Measurements from ENCODE around the gene NMNAT3.

The NMNAT3 gene

DNA sequence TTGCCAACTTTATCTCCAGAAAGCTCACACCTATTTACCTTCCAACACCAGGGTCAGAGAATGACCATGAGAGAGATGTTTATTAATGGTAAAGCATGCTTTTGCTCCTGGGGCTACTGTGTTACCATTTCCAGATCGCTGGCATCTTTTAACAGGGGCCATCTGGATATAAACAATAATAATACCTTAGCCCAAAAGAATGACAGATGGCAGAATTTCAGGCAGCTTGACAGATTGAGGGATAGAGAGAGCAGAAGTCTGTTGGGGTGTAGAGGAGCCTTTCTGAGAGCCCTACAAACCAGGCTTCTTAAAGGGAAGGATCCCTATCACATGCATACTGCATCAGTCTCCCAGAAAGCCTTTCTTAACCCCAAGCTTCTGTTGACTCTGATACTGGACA is 156.0 kb downstream of the NMNAT3 start:
- H3K27ac ChIP-seq (ENCODE audit: low read length) = no peak overlapping the region
- TF ChIP-seq, protein P1, sequence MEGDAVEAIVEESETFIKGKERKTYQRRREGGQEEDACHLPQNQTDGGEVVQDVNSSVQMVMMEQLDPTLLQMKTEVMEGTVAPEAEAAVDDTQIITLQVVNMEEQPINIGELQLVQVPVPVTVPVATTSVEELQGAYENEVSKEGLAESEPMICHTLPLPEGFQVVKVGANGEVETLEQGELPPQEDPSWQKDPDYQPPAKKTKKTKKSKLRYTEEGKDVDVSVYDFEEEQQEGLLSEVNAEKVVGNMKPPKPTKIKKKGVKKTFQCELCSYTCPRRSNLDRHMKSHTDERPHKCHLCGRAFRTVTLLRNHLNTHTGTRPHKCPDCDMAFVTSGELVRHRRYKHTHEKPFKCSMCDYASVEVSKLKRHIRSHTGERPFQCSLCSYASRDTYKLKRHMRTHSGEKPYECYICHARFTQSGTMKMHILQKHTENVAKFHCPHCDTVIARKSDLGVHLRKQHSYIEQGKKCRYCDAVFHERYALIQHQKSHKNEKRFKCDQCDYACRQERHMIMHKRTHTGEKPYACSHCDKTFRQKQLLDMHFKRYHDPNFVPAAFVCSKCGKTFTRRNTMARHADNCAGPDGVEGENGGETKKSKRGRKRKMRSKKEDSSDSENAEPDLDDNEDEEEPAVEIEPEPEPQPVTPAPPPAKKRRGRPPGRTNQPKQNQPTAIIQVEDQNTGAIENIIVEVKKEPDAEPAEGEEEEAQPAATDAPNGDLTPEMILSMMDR (IDR thresholded peaks at IDR 0.05; ENCODE audit: low read depth, low read length) = no peak
- TF ChIP-seq EZH2phosphoT487 (IDR thresholded peaks at IDR 0.05; ENCODE audit: low read depth) = no peak
- peaks cover 1% of the 10 kb centered on the region; the same call in 1 of the 2 replicates for H3K27me3 ChIP-seq (ENCODE audit: low read depth, low read length)
- no peak overlapping the region for H2AFZ ChIP-seq (ENCODE audit: low read depth, low read length)
- H3K79me2 ChIP-seq (ENCODE audit: low read length) = no peaks in the 10 kb centered on the region
- H4K20me1 ChIP-seq (ENCODE audit: insufficient read depth, low read length) = no peaks in the 10 kb centered on the region
- H3K9me3 ChIP-seq (ENCODE audit: insufficient read depth, low read length) = no peaks in the 10 kb centered on the region
- no peak overlapping the region for H3K4me3 ChIP-seq (ENCODE audit: low read length)
- H3K36me3 ChIP-seq (replicated peaks; ENCODE audit: low read depth, low read length) = no peaks in the 10 kb centered on the region
- no peaks in the 10 kb centered on the region for H3K4me1 ChIP-seq (ENCODE audit: low read length)
- no peak overlapping the region for H3K4me2 ChIP-seq (ENCODE audit: low read length)
- no peak overlapping the region for H3K9ac ChIP-seq (ENCODE audit: low read length)

DNA sequence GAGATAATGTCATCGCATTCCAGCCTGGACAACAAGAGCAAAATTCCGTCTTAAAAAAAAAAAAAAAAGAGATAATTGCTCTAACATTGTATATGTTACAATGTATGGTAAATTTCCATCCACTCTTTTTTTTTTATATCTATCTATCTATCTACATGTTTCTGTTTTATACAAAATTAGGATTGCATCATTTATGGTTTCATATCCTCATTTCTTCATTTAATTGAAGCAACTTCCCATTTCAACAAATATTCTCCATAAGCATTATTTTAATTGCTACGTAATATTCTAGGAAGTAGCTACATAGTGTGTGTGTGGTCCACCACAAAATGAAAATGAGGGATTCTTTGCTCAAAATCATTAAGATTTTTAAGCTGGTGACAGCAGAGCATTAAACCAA is 156.6 kb downstream of the NMNAT3 start:
- Histone ChIP-seq H2AFZ (ENCODE audit: low read depth, low read length) (no peak overlapping the region), H3K27ac (ENCODE audit: low read length) (no peak overlapping the region), H3K9me3 (ENCODE audit: insufficient read depth, low read length) (no peaks in the 10 kb centered on the region), H3K4me3 (ENCODE audit: low read length) (no peak overlapping the region), H3K27me3 (ENCODE audit: low read depth, low read length) (peaks cover 4% of the 10 kb centered on the region; the same call in 1 of the 2 replicates), H3K9ac (ENCODE audit: low read length) (no peak overlapping the region), H3K4me1 (ENCODE audit: low read length) (no peaks in the 10 kb centered on the region), H3K79me2 (ENCODE audit: low read length) (no peaks in the 10 kb centered on the region), H4K20me1 (ENCODE audit: insufficient read depth, low read length) (no peaks in the 10 kb centered on the region), H3K36me3 (replicated peaks; ENCODE audit: low read depth, low read length) (no peaks in the 10 kb centered on the region), H3K4me2 (ENCODE audit: low read length) (no peak overlapping the region)
- TF ChIP-seq, protein P1 (IDR thresholded peaks at IDR 0.05; ENCODE audit: low read depth, low read length) = no peak
- TF ChIP-seq EZH2phosphoT487 (IDR thresholded peaks at IDR 0.05; ENCODE audit: low read depth) = no peak

DNA sequence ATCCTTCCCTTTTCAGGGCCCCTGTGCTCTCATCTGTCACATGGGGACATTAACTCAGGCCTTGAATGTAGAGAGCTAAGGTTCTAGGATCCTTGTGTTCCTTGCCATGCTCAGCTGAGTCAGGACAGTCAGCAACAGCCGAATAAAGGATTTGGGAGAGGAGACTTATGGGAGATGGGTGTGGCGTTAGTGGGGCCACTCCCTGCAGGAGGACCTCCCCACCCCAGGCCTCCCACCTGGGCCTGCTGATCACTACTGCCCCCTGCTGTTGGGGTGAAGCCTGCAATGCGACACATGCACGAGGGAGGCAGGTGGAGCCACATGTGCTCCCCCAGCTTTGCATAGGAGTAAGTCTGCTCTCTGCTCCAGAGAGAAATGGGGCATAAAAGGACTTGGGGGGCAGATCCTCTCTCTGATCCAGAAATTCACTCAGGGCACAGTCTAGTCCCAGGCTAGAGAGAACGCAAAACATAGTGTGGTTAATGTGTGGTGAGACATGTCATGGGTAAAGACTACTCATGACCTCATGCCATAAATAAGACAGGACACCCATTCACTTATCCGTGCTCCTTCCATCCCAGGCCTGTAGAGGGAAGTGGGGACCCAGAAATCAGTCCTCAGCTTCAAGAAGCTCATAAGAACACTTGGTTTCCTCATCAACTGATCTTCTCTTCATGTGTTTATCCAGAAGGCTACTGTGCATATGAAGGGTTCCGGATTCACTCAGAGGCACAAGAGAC is 157.6 kb downstream of the NMNAT3 start:
- no peaks in the 10 kb centered on the region for H3K9me3 ChIP-seq (ENCODE audit: insufficient read depth, low read length)
- H3K36me3 ChIP-seq (replicated peaks; ENCODE audit: low read depth, low read length) = no peaks in the 10 kb centered on the region
- H3K79me2 ChIP-seq (ENCODE audit: low read length) = no peaks in the 10 kb centered on the region
- peaks cover 4% of the 10 kb centered on the region; the same call in 1 of the 2 replicates for H3K27me3 ChIP-seq (ENCODE audit: low read depth, low read length)
- H4K20me1 ChIP-seq (ENCODE audit: insufficient read depth, low read length) = no peaks in the 10 kb centered on the region
- TF ChIP-seq, protein P1 (IDR thresholded peaks at IDR 0.05; ENCODE audit: low read depth, low read length) = peak; percentile 42
- TF ChIP-seq EZH2phosphoT487 (IDR thresholded peaks at IDR 0.05; ENCODE audit: low read depth) = no peak
- no peak overlapping the region for H3K9ac ChIP-seq (ENCODE audit: low read length)
- H3K4me2 ChIP-seq (ENCODE audit: low read length) = no peak overlapping the region
- H3K4me3 ChIP-seq (ENCODE audit: low read length) = no peak overlapping the region
- no peak overlapping the region for H3K27ac ChIP-seq (ENCODE audit: low read length)
- H3K4me1 ChIP-seq (ENCODE audit: low read length) = no peaks in the 10 kb centered on the region
- no peak overlapping the region for H2AFZ ChIP-seq (ENCODE audit: low read depth, low read length)

- Histone ChIP-seq H3K27me3 (ENCODE audit: low read depth, low read length) (peaks cover 4% of the 10 kb centered on the region; the same call in 1 of the 2 replicates), H3K27ac (ENCODE audit: low read length) (no peak overlapping the region), H4K20me1 (ENCODE audit: insufficient read depth, low read length) (no peaks in the 10 kb centered on the region), H2AFZ (ENCODE audit: low read depth, low read length) (no peak overlapping the region), H3K4me3 (ENCODE audit: low read length) (no peak overlapping the region), H3K4me2 (ENCODE audit: low read length) (no peak overlapping the region), H3K79me2 (ENCODE audit: low read length) (no peaks in the 10 kb centered on the region), H3K9me3 (ENCODE audit: insufficient read depth, low read length) (no peaks in the 10 kb centered on the region), H3K4me1 (ENCODE audit: low read length) (no peaks in the 10 kb centered on the region), H3K9ac (ENCODE audit: low read length) (no peak overlapping the region), H3K36me3 (replicated peaks; ENCODE audit: low read depth, low read length) (no peaks in the 10 kb centered on the region)
- no peak for TF ChIP-seq EZH2phosphoT487 (IDR thresholded peaks at IDR 0.05; ENCODE audit: low read depth)
- TF ChIP-seq, protein P1 (IDR thresholded peaks at IDR 0.05; ENCODE audit: low read depth, low read length) = no peak
Measured at GRCh38 chr3:139518926-139519842, 158.6 kb downstream of the NMNAT3 start.

All from OCI-LY3 (cell line).